Omental fat pad (tissue), 4 donors: Measurements from ENCODE around the gene TRIM36. TPM values are rescaled to one million over a fixed set of nuclear protein-coding genes. Genes with fewer than 3 reads are reported as not detected.

Source experiments
- ATAC-seq: fragments of 150-250 bp; one replicate; pipeline ENCODE4 v1.9.1; 2016; ENCODE audit warnings: mild to moderate bottlenecking, moderate library complexity; ENCODE audit not compliant: low FRiP score
- DNase-seq: peaks from one replicate; pipeline ENCODE4 v3.0.0-alpha.2; 2019; ENCODE audit warnings: low spot score
- total RNA-seq, 4 donors: library from RNA; depleted of rRNA; stranded (reverse); fragments of >200 nt; gene quantifications; one replicate each; pipeline ENCODE4 v1.1.0, GENCODE V29; 2016
- TF ChIP-seq, protein P1 (sequence below), 3 donors: fragments of 450-650 bp; IDR thresholded peaks; one replicate each; pipeline ENCODE4 v1.5.1; 2016 to 2017; ENCODE audit warnings: antibody characterized with exemption in 3 of 3, mild to moderate bottlenecking in 3 of 3, moderate library complexity in 2 of 3

Gene TRIM36
- total RNA-seq, 4 donors from 2014 or later, result 0.46 to 1.9 (median 0.71) TPM

DNA sequence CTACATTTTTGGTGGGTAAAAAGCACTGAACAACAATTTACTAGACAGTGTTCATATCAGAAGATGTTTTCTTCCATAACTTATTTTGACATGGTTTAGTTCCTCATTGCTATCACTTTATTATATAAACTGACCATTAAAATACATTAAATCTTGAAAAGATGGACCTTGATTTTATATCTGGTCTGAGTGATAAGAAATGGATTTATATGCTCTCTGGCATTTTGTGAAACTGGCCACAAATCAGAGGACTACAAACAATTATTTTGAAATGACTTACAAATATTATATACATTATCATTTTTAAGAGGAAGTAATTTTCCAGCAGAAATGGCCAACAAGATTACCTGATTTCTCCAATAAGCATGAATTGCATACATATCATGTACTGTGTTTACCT lies 23.6 kb upstream of the TRIM36 start:
- TF ChIP-seq, protein P1, sequence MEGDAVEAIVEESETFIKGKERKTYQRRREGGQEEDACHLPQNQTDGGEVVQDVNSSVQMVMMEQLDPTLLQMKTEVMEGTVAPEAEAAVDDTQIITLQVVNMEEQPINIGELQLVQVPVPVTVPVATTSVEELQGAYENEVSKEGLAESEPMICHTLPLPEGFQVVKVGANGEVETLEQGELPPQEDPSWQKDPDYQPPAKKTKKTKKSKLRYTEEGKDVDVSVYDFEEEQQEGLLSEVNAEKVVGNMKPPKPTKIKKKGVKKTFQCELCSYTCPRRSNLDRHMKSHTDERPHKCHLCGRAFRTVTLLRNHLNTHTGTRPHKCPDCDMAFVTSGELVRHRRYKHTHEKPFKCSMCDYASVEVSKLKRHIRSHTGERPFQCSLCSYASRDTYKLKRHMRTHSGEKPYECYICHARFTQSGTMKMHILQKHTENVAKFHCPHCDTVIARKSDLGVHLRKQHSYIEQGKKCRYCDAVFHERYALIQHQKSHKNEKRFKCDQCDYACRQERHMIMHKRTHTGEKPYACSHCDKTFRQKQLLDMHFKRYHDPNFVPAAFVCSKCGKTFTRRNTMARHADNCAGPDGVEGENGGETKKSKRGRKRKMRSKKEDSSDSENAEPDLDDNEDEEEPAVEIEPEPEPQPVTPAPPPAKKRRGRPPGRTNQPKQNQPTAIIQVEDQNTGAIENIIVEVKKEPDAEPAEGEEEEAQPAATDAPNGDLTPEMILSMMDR (IDR thresholded peaks at IDR 0.05), result no peak
- no peak for ATAC-seq
- DNase-seq, result no peak

DNA sequence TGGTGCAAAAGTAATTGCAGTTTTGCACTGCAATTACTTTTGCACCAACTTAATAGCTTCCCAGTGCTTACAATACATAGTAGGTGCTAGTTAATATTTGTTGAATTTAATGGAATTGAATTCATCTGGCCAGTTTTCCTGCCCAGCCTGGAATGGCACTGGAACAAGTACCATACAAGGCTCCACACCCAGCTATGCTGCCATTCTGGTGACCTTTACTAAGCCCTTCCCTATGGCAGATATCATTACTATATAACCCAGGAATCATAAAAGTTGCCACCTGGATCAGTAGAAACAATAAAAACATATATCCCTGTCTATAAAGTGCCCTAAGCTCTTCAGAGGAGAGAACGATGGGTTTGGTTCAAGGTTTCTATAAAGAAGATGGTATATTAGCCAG lies 22.4 kb upstream of the TRIM36 start:
- TF ChIP-seq, protein P1 (IDR thresholded peaks at IDR 0.05), result no peak
- ATAC-seq (no peak), DNase-seq (no peak)

DNA sequence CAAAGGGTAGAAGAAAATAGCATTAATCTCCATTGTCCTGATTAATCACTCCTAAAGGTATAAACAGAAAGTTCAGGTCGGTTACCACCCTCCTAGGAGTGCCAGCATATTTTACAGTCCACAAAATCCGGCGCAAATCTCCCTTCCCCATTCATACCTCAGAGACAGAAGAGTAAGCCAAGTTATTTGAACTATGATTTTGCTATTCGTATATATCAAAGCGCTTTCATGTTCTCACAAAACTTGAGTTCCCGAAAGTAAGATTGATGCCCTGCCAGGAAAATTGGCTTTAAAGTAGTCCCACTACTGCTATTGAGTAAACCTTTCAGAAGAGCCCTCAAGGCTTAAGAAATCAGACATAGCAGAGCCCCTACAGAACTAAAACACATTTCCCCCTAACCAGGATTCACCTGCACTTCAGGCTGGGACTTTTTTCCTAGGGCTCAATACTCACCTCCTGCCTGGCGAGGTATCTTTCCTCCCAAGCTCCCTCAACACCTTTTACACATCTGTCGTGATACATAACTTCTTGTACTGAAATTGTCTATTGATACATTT lies 21.8 kb upstream of the TRIM36 start:
- TF ChIP-seq, protein P1 (IDR thresholded peaks at IDR 0.05), result no peak
- ATAC-seq (no peak), DNase-seq (no peak)

DNA sequence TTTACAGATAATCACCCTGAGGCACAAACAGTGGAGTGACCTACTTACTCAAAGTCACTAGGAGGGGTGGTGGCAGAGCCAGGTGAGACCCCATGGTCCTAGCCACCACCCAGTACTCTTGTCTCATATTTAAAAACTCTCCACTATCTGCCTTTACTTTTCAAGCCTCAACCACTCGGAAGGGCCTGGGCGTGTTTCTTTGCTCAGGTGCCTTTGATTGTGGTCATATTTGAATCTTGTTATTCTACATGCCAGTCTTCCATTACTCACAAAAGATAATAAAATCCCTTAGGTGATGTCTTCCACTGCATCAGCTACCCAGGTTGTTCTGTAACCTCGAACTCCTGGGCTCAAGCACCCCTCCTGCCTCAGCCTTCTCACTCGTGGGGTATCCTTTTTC lies 20.7 kb upstream of the TRIM36 start:
- DNase-seq, result no peak
- no peak for ATAC-seq
- TF ChIP-seq, protein P1 (IDR thresholded peaks at IDR 0.05), result no peak

DNA sequence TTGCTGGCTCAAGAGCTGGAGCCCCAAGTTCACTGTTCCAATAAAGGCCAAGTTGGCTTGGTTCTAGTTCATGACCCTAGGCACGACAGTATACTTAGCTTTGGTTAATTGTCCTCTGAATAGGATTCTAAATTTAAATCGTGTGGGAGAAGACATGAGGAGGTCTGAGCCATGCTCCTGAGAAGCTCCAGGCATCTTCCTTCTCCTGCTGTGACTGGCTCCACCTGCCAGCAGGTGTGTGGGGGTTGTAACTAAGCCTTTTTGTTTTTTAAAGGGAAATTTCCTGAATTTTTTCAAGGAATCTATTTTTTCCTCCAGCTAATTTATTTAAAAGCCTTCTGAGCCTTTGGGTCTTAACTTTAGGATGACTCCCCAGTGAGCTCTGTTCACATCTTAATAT lies 20.2 kb upstream of the TRIM36 start:
- no peak for DNase-seq
- no peak for ATAC-seq
- TF ChIP-seq, protein P1 (IDR thresholded peaks at IDR 0.05), result no peak

DNA sequence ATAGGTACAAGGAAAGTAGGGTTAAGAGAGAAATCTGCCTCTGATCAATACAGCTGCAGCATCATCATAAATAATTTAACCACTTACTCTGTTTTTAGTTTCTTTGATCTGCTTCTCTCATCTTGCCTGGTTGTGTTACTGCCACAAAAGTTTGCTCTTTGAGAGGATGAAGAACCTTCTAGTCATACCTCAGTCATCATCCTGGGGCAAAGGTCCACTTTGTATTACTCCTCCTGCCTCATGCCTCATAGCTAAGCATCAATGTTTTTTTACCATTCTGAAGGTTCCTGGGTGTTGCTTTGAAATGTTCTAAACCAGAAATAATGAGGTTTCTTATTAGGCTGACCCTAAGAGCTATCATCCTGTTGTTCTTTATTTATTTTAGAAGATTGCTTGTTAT lies 17.1 kb upstream of the TRIM36 start:
- TF ChIP-seq, protein P1 (IDR thresholded peaks at IDR 0.05), result no peak
- DNase-seq (no peak), ATAC-seq (no peak)

DNA sequence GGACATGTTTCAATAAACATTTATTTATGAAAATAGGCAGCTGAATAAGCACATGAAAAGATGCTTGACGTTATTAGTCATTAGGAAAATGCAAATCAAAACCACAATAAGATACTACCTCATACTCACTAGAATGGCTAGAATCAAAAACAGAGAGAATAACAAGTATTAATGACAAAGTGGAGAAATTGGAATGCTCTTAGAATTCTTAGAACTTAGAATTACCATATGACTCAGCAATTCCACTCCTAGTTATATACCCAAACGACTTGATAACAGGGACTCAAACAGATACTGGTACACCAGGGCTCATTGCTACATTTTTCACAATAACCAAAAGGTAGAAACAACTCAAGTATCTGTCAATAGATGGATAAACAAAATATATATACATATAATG lies 15.1 kb upstream of the TRIM36 start:
- DNase-seq (no peak), ATAC-seq (no peak)
- TF ChIP-seq, protein P1 (IDR thresholded peaks at IDR 0.05), result no peak
